K562 (cell line): ENCODE measurements around the gene TM4SF4. TPM values are rescaled to one million over a fixed set of nuclear protein-coding genes. Genes with fewer than 3 reads are reported as not detected.

Experiments used
- CREB5 ChIP-seq: fragments of 250-450 bp; sonication (Bioruptor Pico); IDR thresholded peaks from 2 replicates; pipeline ENCODE4 v1.5.0; 2020; ENCODE audit warnings: mild to moderate bottlenecking
- NELFE ChIP-seq: IDR thresholded peaks from 2 replicates; pipeline ENCODE4 v1.6.1; 2011; ENCODE audit warnings: mild to moderate bottlenecking; ENCODE audit not compliant: insufficient read depth, insufficient read length
- POLR2B ChIP-seq: fragments of 450-650 bp; IDR thresholded peaks from 2 replicates; pipeline ENCODE4 v1.6.1; 2018; ENCODE audit warnings: low read depth; ENCODE audit not compliant: partially characterized antibody
- polyA plus RNA-seq, 8 experiments: library from polyadenylated mRNA; depleted of rRNA in 4 of 8; stranded (reverse) in 5 of 8; unstranded in 3 of 8; fragments of >200 nt; fragmentation: Nextera tagmentation in 2 of 8; fragmentation: Illumina TruSeq in 1 of 8; extraction: Ambion mirVana in 2 of 8; extraction: Trizol in 1 of 8; gene quantifications; 2 replicates each; pipeline versions ENCODE4 v1.2.1 to v1.2.3, GENCODE V29; 2011 to 2014; ENCODE audit warnings: inconsistent platforms in 1 of 8, missing spikeins in 1 of 8
- small RNA-seq: library from RNA; depleted of rRNA; stranded (forward); fragments of <200 nt; gene quantifications from one replicate; pipeline ENCODE3, GENCODE V24; 2014
- total RNA-seq, 7 experiments: library from RNA; depleted of rRNA in 6 of 7; stranded (reverse); fragments of >200 nt in 6 of 7; fragmentation: Illumina TruSeq in 2 of 7; extraction: Trizol in 2 of 7; gene quantifications; 2 replicates each; pipeline versions ENCODE4 v1.2.1 to v1.2.3, GENCODE V29; 2011 to 2021; ENCODE audit warnings: low replicate concordance in 1 of 7

The TM4SF4 gene
- total and polyA plus RNA-seq, 9 of the 15 experiments (the other 6 are each of a cell fraction or from before 2014, with no cell fraction given), result 0.31 TPM; not detected in 8

DNA sequence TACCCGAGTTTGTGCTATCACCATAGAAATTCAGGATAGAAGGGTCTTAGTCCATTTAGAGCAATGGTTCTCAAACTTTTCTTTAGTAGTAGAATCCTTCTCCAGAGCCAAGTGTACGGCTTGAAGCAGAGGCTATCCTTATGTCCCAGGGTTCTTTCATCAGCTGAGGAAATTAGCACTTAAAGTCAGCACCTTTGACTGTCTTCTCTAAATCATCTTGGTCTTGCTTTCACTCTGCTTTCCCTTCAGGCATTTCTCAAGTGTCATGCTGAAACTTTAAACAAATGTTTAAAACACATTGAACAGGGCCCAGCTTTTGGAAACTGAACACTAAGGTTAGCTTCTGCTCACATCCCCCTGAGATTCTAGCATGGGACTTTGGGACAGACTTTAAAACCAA is 78.2 kb downstream of the TM4SF4 start (continued):
- no peak for TF ChIP-seq NELFE
- no peak for TF ChIP-seq CREB5 (CRISPR knock-in tag)
- no peak for TF ChIP-seq POLR2B

Small RNA genes lying within 50 kb of the gene (small RNA-seq; reads per million reads assigned to genes)
- gene AC108751.2 (not detected), gene RNU6-1098P (not detected)

Other genes starting within 250 kb of the TM4SF4 start
- not detected in 2 replicates for gene TM4SF18, start 141.1 kb upstream of the TM4SF4 start, total RNA-seq (2014; rRNA removed)
- not detected in 2 replicates for gene TM4SF18, start 141.1 kb upstream of the TM4SF4 start, total RNA-seq (2014; rRNA removed; fragmentation: Illumina TruSeq; extraction: Trizol)
- not detected in 2 replicates for gene TM4SF18, start 141.1 kb upstream of the TM4SF4 start, total RNA-seq (2015; rRNA removed; fragmentation: Illumina TruSeq; extraction: Trizol)
- not detected in 2 replicates for gene TM4SF18, start 141.1 kb upstream of the TM4SF4 start, total RNA-seq (2021)
- gene TM4SF18, start 141.1 kb upstream of the TM4SF4 start, polyA plus RNA-seq (2011; rRNA removed), result not detected in 2 replicates
- gene TM4SF18, start 141.1 kb upstream of the TM4SF4 start, polyA plus RNA-seq (2014; fragmentation: Illumina TruSeq; extraction: Trizol), result not detected in 2 replicates
- gene TM4SF18, start 141.1 kb upstream of the TM4SF4 start, polyA plus RNA-seq (2014; fragmentation: Nextera tagmentation; extraction: Ambion mirVana), result not detected
- gene TM4SF18, start 141.1 kb upstream of the TM4SF4 start, polyA plus RNA-seq (2014; rRNA removed), result not detected in 2 replicates
- gene TM4SF1, start 97.0 kb upstream of the TM4SF4 start, total RNA-seq (2014; rRNA removed), result not detected in 2 replicates
- not detected in 2 replicates for gene TM4SF1, start 97.0 kb upstream of the TM4SF4 start, total RNA-seq (2014; rRNA removed; fragmentation: Illumina TruSeq; extraction: Trizol)
- gene TM4SF1, start 97.0 kb upstream of the TM4SF4 start, total RNA-seq (2015; rRNA removed; fragmentation: Illumina TruSeq; extraction: Trizol), result 0.11 TPM in 1 of 2 replicates, not detected in the other
- 0.44 and 0.67 TPM in 2 replicates for gene TM4SF1, start 97.0 kb upstream of the TM4SF4 start, total RNA-seq (2021)
- 0.06 and 0.12 TPM in 2 replicates for gene TM4SF1, start 97.0 kb upstream of the TM4SF4 start, polyA plus RNA-seq (2011; rRNA removed)
- gene TM4SF1, start 97.0 kb upstream of the TM4SF4 start, polyA plus RNA-seq (2014; fragmentation: Illumina TruSeq; extraction: Trizol), result not detected in 2 replicates
- gene TM4SF1, start 97.0 kb upstream of the TM4SF4 start, polyA plus RNA-seq (2014; fragmentation: Nextera tagmentation; extraction: Ambion mirVana), result under 1 TPM in 1 of 2 experiments, not detected in 1; 0.07 TPM
- 0.08 TPM in 1 of 2 replicates, not detected in the other for gene TM4SF1, start 97.0 kb upstream of the TM4SF4 start, polyA plus RNA-seq (2014; rRNA removed)
- gene WWTR1, start 183.3 kb downstream of the TM4SF4 start, total RNA-seq (2014; rRNA removed), result 0.05 TPM in 1 of 2 replicates, not detected in the other
- gene WWTR1, start 183.3 kb downstream of the TM4SF4 start, total RNA-seq (2014; rRNA removed; fragmentation: Illumina TruSeq; extraction: Trizol), result 0.06 and 0.22 TPM in 2 replicates
- 0.04 TPM in 1 of 2 replicates, not detected in the other for gene WWTR1, start 183.3 kb downstream of the TM4SF4 start, total RNA-seq (2015; rRNA removed; fragmentation: Illumina TruSeq; extraction: Trizol)
- 0.47 and 0.60 TPM in 2 replicates for gene WWTR1, start 183.3 kb downstream of the TM4SF4 start, total RNA-seq (2021)
- 0.32 and 0.89 TPM in 2 replicates for gene WWTR1, start 183.3 kb downstream of the TM4SF4 start, polyA plus RNA-seq (2011; rRNA removed)
- gene WWTR1, start 183.3 kb downstream of the TM4SF4 start, polyA plus RNA-seq (2014; fragmentation: Illumina TruSeq; extraction: Trizol), result 0.06 and 0.21 TPM in 2 replicates
- gene WWTR1, start 183.3 kb downstream of the TM4SF4 start, polyA plus RNA-seq (2014; fragmentation: Nextera tagmentation; extraction: Ambion mirVana), result 1 to 10 TPM in 1 of 2 experiments, under 1 TPM in 1; 0.62 to 1.4 TPM
- gene WWTR1, start 183.3 kb downstream of the TM4SF4 start, polyA plus RNA-seq (2014; rRNA removed), result 0.34 and 1.5 TPM in 2 replicates